Measurements from ENCODE around the gene SESN2.

GRCh38 chr1:28256197-28256827 lies 3.0 kb upstream of the SESN2 start:
- TF ChIP-seq POLR2AphosphoS5 (IDR thresholded peaks at IDR 0.05; ENCODE audit: low read depth, low read length) (no peak), SPI1 (IDR thresholded peaks at IDR 0.05; ENCODE audit: low read depth, low read length) (no peak), TAF1 (IDR thresholded peaks at IDR 0.05; ENCODE audit: low read depth, low read length) (no peak)

All from GM12891 (cell line).